Measurements from ENCODE around the gene ASIC1. TPM values are rescaled to one million over a fixed set of nuclear protein-coding genes. Genes with fewer than 3 reads are reported as not detected.
A peak's percentile ranks its signal among the peaks of the same experiment; 100 is the strongest.

ASIC1 gene
- total RNA-seq, 1 donor, result 0.72 TPM

GRCh38 chr12:50129290-50129689 lies 71.9 kb downstream of the ASIC1 start:
- Histone ChIP-seq H3K27ac (ENCODE audit: low read depth, low read length) (no peak overlapping the region), H3K36me3 (ENCODE audit: insufficient read depth, low read length) (peaks cover 59% of the 10 kb centered on the region), H3K9me3 (ENCODE audit: low read depth, low read length) (no peaks in the 10 kb centered on the region), H2AFZ (ENCODE audit: low read length) (no peak overlapping the region), H3K27me3 (ENCODE audit: insufficient read depth, low read length) (no peaks in the 10 kb centered on the region), H3K79me2 (ENCODE audit: insufficient read depth, low read length) (peaks cover 7% of the 10 kb centered on the region), H3K4me2 (ENCODE audit: insufficient read depth, low read length) (no peak overlapping the region), H4K20me1 (ENCODE audit: insufficient read depth, low read length) (no peaks in the 10 kb centered on the region), H3K4me1 (ENCODE audit: insufficient read depth, low read length) (no peaks in the 10 kb centered on the region), H3K4me3 (ENCODE audit: insufficient read depth, low read length) (no peak overlapping the region)
- TF ChIP-seq CTCF (IDR thresholded peaks at IDR 0.05; ENCODE audit: extremely low read depth, low read depth, low read length), result no peak
- no peak for DNase-seq (ENCODE audit: insufficient read length, low spot score, missing footprints)

DNA sequence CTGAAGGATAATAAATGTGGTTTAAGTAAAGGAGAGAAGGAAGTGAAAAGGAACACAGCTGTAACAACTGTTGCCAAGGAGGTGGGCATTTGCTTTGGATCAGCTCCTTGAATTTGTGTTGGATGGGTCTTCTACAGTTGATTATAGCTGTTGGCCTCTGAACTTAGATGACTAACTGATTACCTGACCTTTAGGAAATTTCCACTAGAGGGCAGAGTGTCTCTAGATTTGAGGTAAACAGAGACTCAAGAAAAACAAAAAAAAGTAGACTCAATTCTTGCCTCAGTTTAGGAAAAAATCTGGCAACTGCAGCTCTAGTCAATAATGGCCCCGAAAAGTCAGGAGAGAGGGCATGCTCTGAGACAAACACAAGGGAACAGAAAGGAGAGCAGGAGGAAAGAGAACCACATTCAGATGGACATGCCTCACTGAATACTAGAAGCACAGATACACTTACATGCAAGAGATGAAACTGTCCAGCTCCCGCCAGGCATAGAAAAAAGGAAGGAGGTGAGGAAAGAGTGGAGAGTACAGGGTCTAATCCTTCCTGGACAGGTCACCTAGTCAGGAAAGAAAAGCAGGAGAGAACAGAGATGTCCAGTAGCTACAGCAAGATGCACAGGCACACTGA lies 75.2 kb downstream of the ASIC1 start:
- H3K9me3 ChIP-seq (ENCODE audit: low read depth, low read length), result no peaks in the 10 kb centered on the region
- TF ChIP-seq CTCF (IDR thresholded peaks at IDR 0.05; ENCODE audit: extremely low read depth, low read depth, low read length), result peak; percentile 60
- H3K27me3 ChIP-seq (ENCODE audit: insufficient read depth, low read length), result no peaks in the 10 kb centered on the region
- H4K20me1 ChIP-seq (ENCODE audit: insufficient read depth, low read length), result no peaks in the 10 kb centered on the region
- no peak overlapping the region for H3K4me2 ChIP-seq (ENCODE audit: insufficient read depth, low read length)
- H3K4me1 ChIP-seq (ENCODE audit: insufficient read depth, low read length), result peaks cover 8% of the 10 kb centered on the region
- H3K36me3 ChIP-seq (ENCODE audit: insufficient read depth, low read length), result peaks cover 62% of the 10 kb centered on the region
- no peak overlapping the region for H3K4me3 ChIP-seq (ENCODE audit: insufficient read depth, low read length)
- DNase-seq (ENCODE audit: insufficient read length, low spot score, missing footprints), result no peak
- H2AFZ ChIP-seq (ENCODE audit: low read length), result no peak overlapping the region
- no peak overlapping the region for H3K27ac ChIP-seq (ENCODE audit: low read depth, low read length)
- H3K79me2 ChIP-seq (ENCODE audit: insufficient read depth, low read length), result peaks cover 7% of the 10 kb centered on the region

Other genes starting within 250 kb of the ASIC1 start
- 34.8 and 40.5 TPM in 2 replicates for gene NCKAP5L, start 229.2 kb upstream of the ASIC1 start, total RNA-seq
- 4.7 and 5.4 TPM in 2 replicates for gene BCDIN3D, start 214.5 kb upstream of the ASIC1 start, total RNA-seq
- 0.88 and 1.4 TPM in 2 replicates for gene FAIM2, start 153.7 kb upstream of the ASIC1 start, total RNA-seq
- gene AQP2, start 106.9 kb upstream of the ASIC1 start, total RNA-seq, result not detected in 2 replicates
- gene AQP5, start 95.7 kb upstream of the ASIC1 start, total RNA-seq, result not detected in 2 replicates
- not detected in 2 replicates for gene AQP6, start 84.6 kb upstream of the ASIC1 start, total RNA-seq
- 12.7 and 16.5 TPM in 2 replicates for gene RACGAP1, start 32.1 kb upstream of the ASIC1 start, total RNA-seq
- gene SMARCD1, start 27.7 kb downstream of the ASIC1 start, total RNA-seq, result 50.3 and 53.0 TPM in 2 replicates
- under 0.01 TPM in 1 of 2 replicates, not detected in the other for gene GPD1, start 46.4 kb downstream of the ASIC1 start, total RNA-seq
- 29.0 and 29.8 TPM in 2 replicates for gene COX14, start 54.6 kb downstream of the ASIC1 start, total RNA-seq
- gene CERS5, start 109.8 kb downstream of the ASIC1 start, total RNA-seq, result 30.9 and 33.7 TPM in 2 replicates
- gene LIMA1, start 225.9 kb downstream of the ASIC1 start, total RNA-seq, result 433 and 436 TPM in 2 replicates